SK-N-SH (cell line): ENCODE measurements around the gene RNPEPL1. TPM values are rescaled to one million over a fixed set of nuclear protein-coding genes. Genes with fewer than 3 reads are reported as not detected.

Source experiments
- CTCF ChIA-PET: fragments of 300-600, 350-600 bp; formaldehyde crosslinking; extraction: SDS; loops from one replicate; lab custom pipeline; 2021; lab: Yijun Ruan, JAX
- POLR2A ChIA-PET: fragments of 350-600 bp; sonication (Branson Sonifier 250); formaldehyde crosslinking; extraction: SDS; loops from one replicate; lab custom pipeline; 2020; ENCODE audit warnings: antibody characterized with exemption, inconsistent platforms; lab: Yijun Ruan, JAX
- DNase-seq: peaks from one replicate; pipeline ENCODE4 v3.0.0; 2012
- H2AFZ ChIP-seq: fragments of 200-600 bp; sonication (generic); 2 replicates; pipeline ENCODE4 v1.8.1; 2016; ENCODE audit warnings: antibody characterized with exemption, mild to moderate bottlenecking, low read depth
- H3F3A ChIP-seq: fragments of 200-600 bp; sonication (generic); replicated peaks from 2 replicates; pipeline ENCODE3; 2016; ENCODE audit warnings: antibody characterized with exemption, mild to moderate bottlenecking; ENCODE audit not compliant: insufficient read depth
- H3K27ac ChIP-seq, 2 experiments: fragments of 200-500 bp in 1 of 2; fragments of 200-600 bp in 1 of 2; sonication (Bioruptor generic) in 1 of 2; sonication (generic), shearing (Covaris generic) in 1 of 2; 2 replicates each; pipeline versions ENCODE4 v1.5.1 to v1.6.1; 2014 to 2016; ENCODE audit warnings: low read depth in 2 of 2, inconsistent platforms in 1 of 2, low read length in 1 of 2, mild to moderate bottlenecking in 1 of 2, mixed read lengths in 1 of 2
- H3K27me3 ChIP-seq: fragments of 200-600 bp; sonication (generic), shearing (Covaris generic); 2 replicates; pipeline ENCODE4 v1.6.1; 2016; ENCODE audit warnings: mixed run types; ENCODE audit not compliant: insufficient read depth
- H3K36me3 ChIP-seq, 2 experiments: fragments of 200-500 bp in 1 of 2; fragments of 200-600 bp in 1 of 2; sonication (Bioruptor generic) in 1 of 2; sonication (generic) in 1 of 2; replicated peaks in 1 of 2; 2 replicates each; pipeline versions ENCODE3 to v1.5.1; 2014 to 2016; ENCODE audit warnings: low read length in 1 of 2, mild to moderate bottlenecking in 1 of 2; ENCODE audit not compliant: insufficient read depth in 2 of 2, control insufficient read depth in 1 of 2
- H3K4me1 ChIP-seq, 2 experiments: fragments of 200-500 bp in 1 of 2; fragments of 200-600 bp in 1 of 2; sonication (Bioruptor generic) in 1 of 2; sonication (generic), shearing (Covaris generic) in 1 of 2; 2 replicates each; pipeline versions ENCODE4 v1.5.1 to v1.6.1; 2014 to 2016; ENCODE audit warnings: low read depth in 1 of 2, low read length in 1 of 2, mixed run types in 1 of 2; ENCODE audit not compliant: insufficient read depth in 2 of 2, control insufficient read depth in 1 of 2
- H3K4me2 ChIP-seq: fragments of 200-600 bp; sonication (generic), shearing (Covaris generic); 2 replicates; pipeline ENCODE4 v1.6.1; 2017; ENCODE audit warnings: mixed run types
- H3K4me3 ChIP-seq, 2 experiments: fragments of 200-500 bp in 1 of 2; fragments of 200-600 bp in 1 of 2; sonication (Bioruptor generic) in 1 of 2; sonication (generic), shearing (Covaris generic) in 1 of 2; 2 replicates each; pipeline versions ENCODE4 v1.5.1 to v1.8.1; 2014 to 2016; ENCODE audit warnings: low read depth in 2 of 2, inconsistent platforms in 1 of 2, low read length in 1 of 2, mild to moderate bottlenecking in 1 of 2, mixed read lengths in 1 of 2, moderate library complexity in 1 of 2
- H3K79me2 ChIP-seq: fragments of 200-600 bp; sonication (generic); 2 replicates; pipeline ENCODE4 v1.8.1; 2017; ENCODE audit warnings: mild to moderate bottlenecking; ENCODE audit not compliant: insufficient read depth
- H3K9ac ChIP-seq: fragments of 200-600 bp; sonication (generic); 2 replicates; pipeline ENCODE4 v1.6.1; 2017; ENCODE audit warnings: mixed run types
- H3K9me2 ChIP-seq: fragments of 200-600 bp; sonication (generic); 2 replicates; pipeline ENCODE4 v1.6.1; 2017; ENCODE audit warnings: mixed run types
- H3K9me3 ChIP-seq: fragments of 200-600 bp; sonication (generic); 2 replicates; pipeline ENCODE4 v1.6.1; 2017; ENCODE audit warnings: mixed run types, mild to moderate bottlenecking, moderate library complexity
- H4K20me1 ChIP-seq: fragments of 200-600 bp; sonication (generic); 2 replicates; pipeline ENCODE4 v1.6.1; 2017; ENCODE audit warnings: mild to moderate bottlenecking, mixed run types; ENCODE audit not compliant: insufficient read depth
- ELF1 ChIP-seq: IDR thresholded peaks from 2 replicates; pipeline ENCODE4 v1.4.0; 2012
- JUND ChIP-seq: IDR thresholded peaks from 2 replicates; pipeline ENCODE4 v1.4.0; 2012
- MAX ChIP-seq: IDR thresholded peaks from 2 replicates; pipeline ENCODE4 v1.4.0; 2012; ENCODE audit warnings: low read depth
- MEF2A ChIP-seq: IDR thresholded peaks from 2 replicates; pipeline ENCODE4 v1.4.0; 2012; ENCODE audit warnings: low read depth, borderline replicate concordance
- MXI1 ChIP-seq: IDR thresholded peaks from 2 replicates; pipeline ENCODE4 v1.6.1; 2012; ENCODE audit warnings: mild to moderate bottlenecking, low read depth, low read length, improper control_type of control experiment
- NFIC ChIP-seq: IDR thresholded peaks from 2 replicates; pipeline ENCODE4 v1.4.0; 2012; ENCODE audit warnings: borderline replicate concordance
- PBX3 ChIP-seq: IDR thresholded peaks from 2 replicates; pipeline ENCODE4; 2012
- REST ChIP-seq: IDR thresholded peaks from 2 replicates; pipeline ENCODE4 v1.6.1; 2012; ENCODE audit warnings: mild to moderate bottlenecking, low read depth, low read length, moderate library complexity
- SMC3 ChIP-seq: IDR thresholded peaks from 2 replicates; pipeline ENCODE4 v1.6.1; 2012; ENCODE audit warnings: low read depth, low read length, improper control_type of control experiment
- TCF12 ChIP-seq: IDR thresholded peaks from 2 replicates; pipeline ENCODE4 v1.4.0; 2012
- TEAD4 ChIP-seq: IDR thresholded peaks from 2 replicates; pipeline ENCODE4 v1.4.0; 2012; ENCODE audit warnings: mild to moderate bottlenecking, borderline replicate concordance; ENCODE audit not compliant: insufficient read depth
- YY1 ChIP-seq: IDR thresholded peaks from 2 replicates; pipeline ENCODE4 v1.4.0; 2012; ENCODE audit warnings: low read depth, mild to moderate bottlenecking
- WGBS: methylation state at CpG from one replicate; pipeline ENCODE4 v1.1.6; 2017; ENCODE audit warnings: low lambda C conversion rate; 5-methylcytosine and 5-hydroxymethylcytosine counted together
- polyA plus RNA-seq, 3 experiments: library from polyadenylated mRNA; depleted of rRNA; stranded (reverse); fragments of >200 nt; gene quantifications; 2 replicates each; pipeline ENCODE4 v1.2.3, GENCODE V29; 2012
- TF ChIP-seq, protein P1 (sequence below): fragments of 200-600 bp; sonication (generic); IDR thresholded peaks from 2 replicates; pipeline ENCODE4 v1.6.1; 2017; ENCODE audit warnings: antibody characterized with exemption, mild to moderate bottlenecking, moderate library complexity
- TF ChIP-seq, protein P2 (sequence below): IDR thresholded peaks from 2 replicates; pipeline ENCODE4 v1.4.0; 2012; ENCODE audit warnings: low read depth, borderline replicate concordance

RNPEPL1 gene
- polyA plus RNA-seq, 1 of the 3 experiments (the other 2 are of a cell fraction): 14.3 TPM

GRCh38 chr2:240589850-240590525 lies 21.7 kb downstream of the RNPEPL1 start:
- Histone ChIP-seq H3K9me3 (no peaks in the 10 kb centered on the region), H3K4me2 (no peak overlapping the region), H4K20me1 (peaks cover 24% of the 10 kb centered on the region), H3K79me2 (peaks cover 73% of the 10 kb centered on the region), H3K4me1 (peaks cover 12 to 24% of the 10 kb centered on the region in 2 experiments; a peak in 3 of 4 replicates), H3K9ac (no peak overlapping the region), H2AFZ (no peak overlapping the region), H3K27ac (no peak overlapping the region), H3K27me3 (no peaks in the 10 kb centered on the region), H3K9me2 (no peaks in the 10 kb centered on the region), H3K36me3 (peaks cover 0 to 32% of the 10 kb centered on the region in 2 experiments), H3F3A (no peaks in the 10 kb centered on the region), H3K4me3 (no peak overlapping the region)
- CTCF ChIA-PET: interaction anchor here (1.4 to 5.7 kb wide), 2 partner anchors 14 to 24 kb away, joined by 5 to 31 read pairs; no protein-coding TSS in a partner anchor
- WGBS: 87% methylated on average over 9 of the region's 16 CpGs
- no peak for DNase-seq
- POLR2A ChIA-PET: no interaction called here
- no peak for TF ChIP-seq MAX
- TF ChIP-seq, protein P1, sequence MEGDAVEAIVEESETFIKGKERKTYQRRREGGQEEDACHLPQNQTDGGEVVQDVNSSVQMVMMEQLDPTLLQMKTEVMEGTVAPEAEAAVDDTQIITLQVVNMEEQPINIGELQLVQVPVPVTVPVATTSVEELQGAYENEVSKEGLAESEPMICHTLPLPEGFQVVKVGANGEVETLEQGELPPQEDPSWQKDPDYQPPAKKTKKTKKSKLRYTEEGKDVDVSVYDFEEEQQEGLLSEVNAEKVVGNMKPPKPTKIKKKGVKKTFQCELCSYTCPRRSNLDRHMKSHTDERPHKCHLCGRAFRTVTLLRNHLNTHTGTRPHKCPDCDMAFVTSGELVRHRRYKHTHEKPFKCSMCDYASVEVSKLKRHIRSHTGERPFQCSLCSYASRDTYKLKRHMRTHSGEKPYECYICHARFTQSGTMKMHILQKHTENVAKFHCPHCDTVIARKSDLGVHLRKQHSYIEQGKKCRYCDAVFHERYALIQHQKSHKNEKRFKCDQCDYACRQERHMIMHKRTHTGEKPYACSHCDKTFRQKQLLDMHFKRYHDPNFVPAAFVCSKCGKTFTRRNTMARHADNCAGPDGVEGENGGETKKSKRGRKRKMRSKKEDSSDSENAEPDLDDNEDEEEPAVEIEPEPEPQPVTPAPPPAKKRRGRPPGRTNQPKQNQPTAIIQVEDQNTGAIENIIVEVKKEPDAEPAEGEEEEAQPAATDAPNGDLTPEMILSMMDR: no peak
- no peak for TF ChIP-seq PBX3

DNA sequence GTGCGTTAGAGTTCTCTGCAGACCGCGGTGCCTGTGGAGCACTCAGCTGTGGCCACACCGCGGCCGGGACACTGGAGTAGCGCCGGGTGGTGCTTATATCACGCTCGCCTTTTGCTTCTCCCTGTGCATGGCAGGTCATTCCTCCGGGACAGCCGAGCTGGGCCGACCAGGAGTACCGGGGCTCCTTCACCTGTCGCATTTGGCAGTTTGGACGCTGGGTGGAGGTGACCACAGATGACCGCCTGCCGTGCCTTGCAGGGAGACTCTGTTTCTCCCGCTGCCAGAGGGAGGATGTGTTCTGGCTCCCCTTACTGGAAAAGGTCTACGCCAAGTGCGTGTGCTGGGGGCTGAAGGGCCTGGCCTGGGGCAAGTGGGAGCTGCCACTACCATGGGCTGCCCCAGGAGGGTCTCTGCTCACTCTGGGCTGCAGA lies 22.4 kb downstream of the RNPEPL1 start:
- H3F3A ChIP-seq: no peaks in the 10 kb centered on the region
- H3K9me3 ChIP-seq: no peaks in the 10 kb centered on the region
- 100% methylated on average over 10 of the region's 21 CpGs for WGBS
- peaks cover 11 to 17% of the 10 kb centered on the region in 2 experiments; a peak in 1 of 4 replicates for H3K4me1 ChIP-seq
- H3K27ac ChIP-seq: no peak overlapping the region
- no peak overlapping the region for H3K4me3 ChIP-seq
- ChIA-PET CTCF (no interaction called here), POLR2A (no interaction called here)
- peaks cover 0 to 36% of the 10 kb centered on the region in 2 experiments for H3K36me3 ChIP-seq
- H2AFZ ChIP-seq: no peak overlapping the region
- DNase-seq: no peak
- no peak overlapping the region for H3K4me2 ChIP-seq
- no peaks in the 10 kb centered on the region for H3K27me3 ChIP-seq
- H3K9ac ChIP-seq: no peak overlapping the region
- H3K9me2 ChIP-seq: no peaks in the 10 kb centered on the region
- H3K79me2 ChIP-seq: peaks cover 66% of the 10 kb centered on the region
- peaks cover 24% of the 10 kb centered on the region for H4K20me1 ChIP-seq
- TF ChIP-seq NFIC: no peak
- TF ChIP-seq, protein P2, sequence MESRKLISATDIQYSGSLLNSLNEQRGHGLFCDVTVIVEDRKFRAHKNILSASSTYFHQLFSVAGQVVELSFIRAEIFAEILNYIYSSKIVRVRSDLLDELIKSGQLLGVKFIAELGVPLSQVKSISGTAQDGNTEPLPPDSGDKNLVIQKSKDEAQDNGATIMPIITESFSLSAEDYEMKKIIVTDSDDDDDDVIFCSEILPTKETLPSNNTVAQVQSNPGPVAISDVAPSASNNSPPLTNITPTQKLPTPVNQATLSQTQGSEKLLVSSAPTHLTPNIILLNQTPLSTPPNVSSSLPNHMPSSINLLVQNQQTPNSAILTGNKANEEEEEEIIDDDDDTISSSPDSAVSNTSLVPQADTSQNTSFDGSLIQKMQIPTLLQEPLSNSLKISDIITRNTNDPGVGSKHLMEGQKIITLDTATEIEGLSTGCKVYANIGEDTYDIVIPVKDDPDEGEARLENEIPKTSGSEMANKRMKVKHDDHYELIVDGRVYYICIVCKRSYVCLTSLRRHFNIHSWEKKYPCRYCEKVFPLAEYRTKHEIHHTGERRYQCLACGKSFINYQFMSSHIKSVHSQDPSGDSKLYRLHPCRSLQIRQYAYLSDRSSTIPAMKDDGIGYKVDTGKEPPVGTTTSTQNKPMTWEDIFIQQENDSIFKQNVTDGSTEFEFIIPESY: no peak
- TF ChIP-seq REST: no peak
- no peak for TF ChIP-seq MXI1
- TF ChIP-seq TEAD4: no peak
- TF ChIP-seq JUND: no peak
- TF ChIP-seq, protein P1: no peak
- no peak for TF ChIP-seq MEF2A
- no peak for TF ChIP-seq YY1
- no peak for TF ChIP-seq TCF12
- TF ChIP-seq MAX: no peak
- TF ChIP-seq SMC3: no peak
- TF ChIP-seq ELF1: no peak
